ENCODE data around the gene TRPM2.

DNA sequence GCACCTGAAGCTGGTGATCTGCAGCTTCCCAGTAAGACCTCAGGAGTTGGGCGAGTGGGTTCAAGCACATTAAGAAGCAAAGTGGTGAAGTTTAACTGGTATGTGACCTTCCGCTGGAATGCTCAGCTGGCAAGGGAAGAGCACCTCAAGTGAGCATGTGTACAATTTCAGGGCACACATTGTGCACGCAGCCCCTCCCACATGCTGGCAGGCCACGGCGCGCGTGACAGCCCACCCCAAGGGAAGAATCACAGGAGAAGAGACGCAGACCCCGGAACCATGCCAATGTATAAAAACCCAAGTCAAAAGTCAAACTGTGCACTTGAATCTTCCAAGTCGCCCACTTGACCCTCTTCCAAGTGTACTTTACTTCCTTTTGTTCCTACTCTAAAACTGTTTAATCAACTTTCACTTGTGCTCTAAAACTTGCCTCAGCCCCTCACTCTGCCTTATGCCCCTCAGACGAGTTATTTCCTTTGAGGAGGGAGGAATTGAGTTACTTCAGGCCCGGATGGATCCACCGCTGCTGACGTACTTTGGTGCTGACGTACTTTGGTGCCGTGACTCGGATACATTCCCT is 121.9 kb downstream of the TRPM2 start:
- TF ChIP-seq HDGF (IDR thresholded peaks at IDR 0.05) (no peak), EZH2 (IDR thresholded peaks at IDR 0.05; ENCODE audit: borderline replicate concordance, control insufficient read depth, low read depth, low read length) (no peak), JUND (IDR thresholded peaks at IDR 0.05; ENCODE audit: low read depth, low read length) (no peak), POLR2A (IDR thresholded peaks at IDR 0.05; ENCODE audit: low read depth, low read length) (no peak), SRF (IDR thresholded peaks at IDR 0.05; ENCODE audit: low read depth in 2 of 2, low read length in 2 of 2) (no peak), YY1 (IDR thresholded peaks at IDR 0.05; ENCODE audit: low read depth, low read length) (no peak), NFYB (IDR thresholded peaks at IDR 0.05; ENCODE audit: insufficient read depth, low read depth, low read length) (no peak), RAD21 (IDR thresholded peaks at IDR 0.05; ENCODE audit: insufficient read depth, low read depth, low read length) (no peak), ZNF207 (IDR thresholded peaks at IDR 0.05; ENCODE audit: borderline replicate concordance) (no peak), HDAC6 (IDR thresholded peaks at IDR 0.05; ENCODE audit: unreplicated experiment) (no peak), CHD2 (IDR thresholded peaks at IDR 0.05; ENCODE audit: borderline replicate concordance, low read depth, low read length) (no peak)
- TF ChIP-seq, protein P1, sequence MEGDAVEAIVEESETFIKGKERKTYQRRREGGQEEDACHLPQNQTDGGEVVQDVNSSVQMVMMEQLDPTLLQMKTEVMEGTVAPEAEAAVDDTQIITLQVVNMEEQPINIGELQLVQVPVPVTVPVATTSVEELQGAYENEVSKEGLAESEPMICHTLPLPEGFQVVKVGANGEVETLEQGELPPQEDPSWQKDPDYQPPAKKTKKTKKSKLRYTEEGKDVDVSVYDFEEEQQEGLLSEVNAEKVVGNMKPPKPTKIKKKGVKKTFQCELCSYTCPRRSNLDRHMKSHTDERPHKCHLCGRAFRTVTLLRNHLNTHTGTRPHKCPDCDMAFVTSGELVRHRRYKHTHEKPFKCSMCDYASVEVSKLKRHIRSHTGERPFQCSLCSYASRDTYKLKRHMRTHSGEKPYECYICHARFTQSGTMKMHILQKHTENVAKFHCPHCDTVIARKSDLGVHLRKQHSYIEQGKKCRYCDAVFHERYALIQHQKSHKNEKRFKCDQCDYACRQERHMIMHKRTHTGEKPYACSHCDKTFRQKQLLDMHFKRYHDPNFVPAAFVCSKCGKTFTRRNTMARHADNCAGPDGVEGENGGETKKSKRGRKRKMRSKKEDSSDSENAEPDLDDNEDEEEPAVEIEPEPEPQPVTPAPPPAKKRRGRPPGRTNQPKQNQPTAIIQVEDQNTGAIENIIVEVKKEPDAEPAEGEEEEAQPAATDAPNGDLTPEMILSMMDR (IDR thresholded peaks at IDR 0.05 in 2 of 3, conservative IDR thresholded peaks at IDR 0.05 in 1 of 3; ENCODE audit: control insufficient read depth in 2 of 3, extremely low read depth in 1 of 3, insufficient read depth in 1 of 3, low read depth in 3 of 3, low read length in 3 of 3): no peak
- TF ChIP-seq, protein P2, sequence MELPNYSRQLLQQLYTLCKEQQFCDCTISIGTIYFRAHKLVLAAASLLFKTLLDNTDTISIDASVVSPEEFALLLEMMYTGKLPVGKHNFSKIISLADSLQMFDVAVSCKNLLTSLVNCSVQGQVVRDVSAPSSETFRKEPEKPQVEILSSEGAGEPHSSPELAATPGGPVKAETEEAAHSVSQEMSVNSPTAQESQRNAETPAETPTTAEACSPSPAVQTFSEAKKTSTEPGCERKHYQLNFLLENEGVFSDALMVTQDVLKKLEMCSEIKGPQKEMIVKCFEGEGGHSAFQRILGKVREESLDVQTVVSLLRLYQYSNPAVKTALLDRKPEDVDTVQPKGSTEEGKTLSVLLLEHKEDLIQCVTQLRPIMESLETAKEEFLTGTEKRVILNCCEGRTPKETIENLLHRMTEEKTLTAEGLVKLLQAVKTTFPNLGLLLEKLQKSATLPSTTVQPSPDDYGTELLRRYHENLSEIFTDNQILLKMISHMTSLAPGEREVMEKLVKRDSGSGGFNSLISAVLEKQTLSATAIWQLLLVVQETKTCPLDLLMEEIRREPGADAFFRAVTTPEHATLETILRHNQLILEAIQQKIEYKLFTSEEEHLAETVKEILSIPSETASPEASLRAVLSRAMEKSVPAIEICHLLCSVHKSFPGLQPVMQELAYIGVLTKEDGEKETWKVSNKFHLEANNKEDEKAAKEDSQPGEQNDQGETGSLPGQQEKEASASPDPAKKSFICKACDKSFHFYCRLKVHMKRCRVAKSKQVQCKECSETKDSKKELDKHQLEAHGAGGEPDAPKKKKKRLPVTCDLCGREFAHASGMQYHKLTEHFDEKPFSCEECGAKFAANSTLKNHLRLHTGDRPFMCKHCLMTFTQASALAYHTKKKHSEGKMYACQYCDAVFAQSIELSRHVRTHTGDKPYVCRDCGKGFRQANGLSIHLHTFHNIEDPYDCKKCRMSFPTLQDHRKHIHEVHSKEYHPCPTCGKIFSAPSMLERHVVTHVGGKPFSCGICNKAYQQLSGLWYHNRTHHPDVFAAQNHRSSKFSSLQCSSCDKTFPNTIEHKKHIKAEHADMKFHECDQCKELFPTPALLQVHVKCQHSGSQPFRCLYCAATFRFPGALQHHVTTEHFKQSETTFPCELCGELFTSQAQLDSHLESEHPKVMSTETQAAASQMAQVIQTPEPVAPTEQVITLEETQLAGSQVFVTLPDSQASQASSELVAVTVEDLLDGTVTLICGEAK (IDR thresholded peaks at IDR 0.05; ENCODE audit: borderline replicate concordance): no peak
